GM12874 (cell line): ENCODE measurements around the gene BST1.

Source experiments
- CTCF ChIP-seq: IDR thresholded peaks from 2 replicates; pipeline ENCODE4 v1.5.1; 2011; ENCODE audit warnings: low read depth, mild to moderate bottlenecking, control low read depth, low read length, moderate library complexity; ENCODE audit not compliant: insufficient read depth

BST1 gene

GRCh38 chr4:15670576-15670975 lies 32.3 kb upstream of the BST1 start:
- TF ChIP-seq CTCF = no peak

DNA sequence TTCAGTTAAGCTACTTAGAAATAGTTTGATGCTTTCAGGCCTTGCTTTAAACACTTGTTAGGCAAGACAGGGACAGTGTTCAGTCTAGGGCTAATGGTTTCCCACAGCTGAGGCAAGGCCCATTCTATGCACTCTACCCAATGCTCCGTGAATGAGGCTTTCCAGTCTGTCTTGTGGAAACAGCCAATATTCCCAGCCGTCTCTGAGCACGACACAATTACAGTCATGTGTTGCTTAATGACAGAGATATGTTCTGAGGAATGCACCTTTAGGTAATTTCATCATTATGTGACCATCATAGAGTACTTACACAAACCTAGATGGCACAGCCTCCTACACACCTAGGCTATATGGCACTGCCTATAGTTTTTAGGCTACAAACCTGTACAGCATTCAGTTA lies 30.8 kb upstream of the BST1 start:
- TF ChIP-seq CTCF = no peak

- no peak for TF ChIP-seq CTCF
Observed at GRCh38 chr4:15673337-15673736, 29.5 kb upstream of the BST1 start.

DNA sequence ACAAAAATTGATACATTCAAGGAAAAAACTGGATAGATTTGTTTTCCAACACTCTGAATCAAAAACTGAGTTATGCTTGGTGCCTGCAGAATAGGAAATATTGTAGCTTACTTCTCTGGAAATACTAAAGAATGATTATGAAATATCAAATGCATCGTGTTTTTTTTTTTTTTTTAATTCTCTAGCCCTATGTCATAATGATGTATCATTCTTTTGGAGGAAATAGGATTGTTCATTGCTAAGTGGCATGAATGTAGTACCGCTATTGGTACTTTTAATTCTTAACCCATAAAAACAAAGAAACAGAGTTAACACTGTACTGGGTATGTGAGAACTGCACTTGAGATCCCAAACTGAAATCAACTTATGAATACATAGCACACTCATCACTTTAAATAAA lies 28.8 kb upstream of the BST1 start:
- no peak for TF ChIP-seq CTCF

DNA sequence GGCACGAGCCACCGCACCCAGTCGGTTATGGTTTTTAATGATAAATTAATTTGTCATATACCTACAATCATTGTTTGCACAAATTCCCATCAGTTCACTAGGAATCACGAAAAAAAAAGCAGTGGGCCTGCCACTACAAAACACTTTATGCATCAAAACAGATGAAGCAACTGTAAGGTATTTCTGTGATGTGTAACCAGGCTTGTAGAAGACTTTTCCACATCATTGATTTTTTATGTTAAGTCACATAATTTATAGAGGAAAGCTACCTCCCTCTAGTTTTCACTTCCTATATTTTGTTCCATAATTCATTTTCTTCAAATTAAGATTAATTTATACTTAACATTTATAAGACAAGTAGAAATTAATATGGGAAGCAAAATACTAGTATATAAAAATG lies 27.9 kb upstream of the BST1 start:
- no peak for TF ChIP-seq CTCF

DNA sequence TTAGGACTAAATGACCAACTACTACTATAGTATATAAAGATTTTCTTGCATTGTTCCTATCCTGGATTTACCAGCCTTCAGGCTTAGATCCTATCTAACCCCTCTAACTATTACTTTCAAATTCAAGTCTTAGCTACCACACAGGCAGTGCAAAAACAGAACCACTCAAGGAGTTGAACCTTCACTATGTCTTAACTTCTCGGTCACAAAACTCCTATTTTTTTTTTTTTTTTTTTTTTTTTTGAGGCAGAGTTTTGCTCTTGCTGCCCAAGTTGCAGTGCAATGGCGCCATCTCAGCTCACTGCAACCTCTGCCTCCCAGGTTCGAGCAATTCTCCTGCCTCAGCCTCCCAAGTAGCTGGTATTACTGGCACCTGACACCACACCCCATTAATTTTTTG lies 27.5 kb upstream of the BST1 start:
- no peak for TF ChIP-seq CTCF

GRCh38 chr4:15676039-15676438 lies 26.8 kb upstream of the BST1 start:
- TF ChIP-seq CTCF = no peak

GRCh38 chr4:15676899-15677298 lies 26.0 kb upstream of the BST1 start:
- no peak for TF ChIP-seq CTCF
